OCI-LY1 (cell line): ENCODE results near the gene UCMA.

Experiments used
- CTCF ChIP-seq: fragments of 200-600 bp; sonication (generic), shearing (Covaris generic); IDR thresholded peaks from 2 replicates; pipeline ENCODE4 v1.5.1; 2017; ENCODE audit warnings: mild to moderate bottlenecking, antibody characterized with exemption, low read length, moderate library complexity, mixed read lengths
- EZH2 ChIP-seq: fragments of 200-600 bp; sonication (generic), shearing (Covaris generic); IDR thresholded peaks from 2 replicates; pipeline ENCODE4 v1.8.0; 2017; ENCODE audit warnings: borderline replicate concordance, mixed run types, mild to moderate bottlenecking, antibody characterized with exemption, low read length, moderate library complexity, mixed read lengths

- TF ChIP-seq CTCF (no peak), EZH2 (no peak)
These were observed 12.6 kb downstream of the UCMA start for GRCh38 chr10:13221572-13221971.
